NT2/D1 (cell line): ENCODE measurements around the gene UCN3.

Experiments
- YY1 ChIP-seq: IDR thresholded peaks from 2 replicates; pipeline ENCODE4 v1.6.1; 2011; ENCODE audit not compliant: insufficient read length, insufficient read depth
- ZNF274 ChIP-seq: IDR thresholded peaks from 2 replicates; pipeline ENCODE4 v1.6.1; 2011; ENCODE audit warnings: mild to moderate bottlenecking, low read depth, low read length

- TF ChIP-seq YY1 (no peak), ZNF274 (no peak)
Observed at GRCh38 chr10:5343561-5343960, 21.2 kb upstream of the UCN3 start.
